GM12801 (cell line): Measurements from ENCODE around the gene MDFI.

ENCODE experiments used
- TF ChIP-seq, protein P1 (sequence below): IDR thresholded peaks from one replicate; pipeline ENCODE4 v1.5.1; 2011; ENCODE audit warnings: control low read depth; ENCODE audit not compliant: insufficient read length; ENCODE audit errors: extremely low read depth

MDFI gene

DNA sequence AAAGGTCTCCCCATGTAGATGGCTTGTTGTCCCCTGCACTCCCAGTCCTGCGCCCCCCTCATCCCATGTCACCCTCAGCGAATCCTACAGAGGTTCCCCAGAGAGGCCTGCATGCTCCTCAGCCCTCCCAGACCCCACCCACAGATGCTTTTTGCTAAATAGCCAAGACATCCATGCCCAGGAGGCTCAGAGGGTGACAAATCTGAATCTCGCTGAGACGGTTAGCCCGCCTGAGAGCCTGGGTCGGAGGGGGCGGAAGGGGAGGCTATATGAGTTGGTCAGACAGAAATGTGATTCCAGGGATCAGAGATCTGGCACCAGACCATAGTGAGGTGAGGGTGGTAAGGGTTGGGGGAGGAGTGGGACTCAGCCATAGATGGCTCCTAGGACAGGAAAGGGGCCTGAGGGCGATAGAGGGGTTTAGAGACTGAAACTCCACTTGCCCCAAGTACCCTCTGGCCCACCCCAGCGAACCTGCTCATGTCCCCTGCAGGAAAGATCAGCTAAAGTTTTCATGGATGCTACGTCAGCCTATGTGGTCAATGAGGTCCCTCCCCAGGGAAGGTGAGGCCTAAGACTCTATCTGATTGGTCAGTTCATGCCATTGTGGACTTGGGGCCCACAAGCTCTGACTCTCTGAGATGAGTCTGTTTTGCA lies 63.9 kb downstream of the MDFI start:
- TF ChIP-seq, protein P1, sequence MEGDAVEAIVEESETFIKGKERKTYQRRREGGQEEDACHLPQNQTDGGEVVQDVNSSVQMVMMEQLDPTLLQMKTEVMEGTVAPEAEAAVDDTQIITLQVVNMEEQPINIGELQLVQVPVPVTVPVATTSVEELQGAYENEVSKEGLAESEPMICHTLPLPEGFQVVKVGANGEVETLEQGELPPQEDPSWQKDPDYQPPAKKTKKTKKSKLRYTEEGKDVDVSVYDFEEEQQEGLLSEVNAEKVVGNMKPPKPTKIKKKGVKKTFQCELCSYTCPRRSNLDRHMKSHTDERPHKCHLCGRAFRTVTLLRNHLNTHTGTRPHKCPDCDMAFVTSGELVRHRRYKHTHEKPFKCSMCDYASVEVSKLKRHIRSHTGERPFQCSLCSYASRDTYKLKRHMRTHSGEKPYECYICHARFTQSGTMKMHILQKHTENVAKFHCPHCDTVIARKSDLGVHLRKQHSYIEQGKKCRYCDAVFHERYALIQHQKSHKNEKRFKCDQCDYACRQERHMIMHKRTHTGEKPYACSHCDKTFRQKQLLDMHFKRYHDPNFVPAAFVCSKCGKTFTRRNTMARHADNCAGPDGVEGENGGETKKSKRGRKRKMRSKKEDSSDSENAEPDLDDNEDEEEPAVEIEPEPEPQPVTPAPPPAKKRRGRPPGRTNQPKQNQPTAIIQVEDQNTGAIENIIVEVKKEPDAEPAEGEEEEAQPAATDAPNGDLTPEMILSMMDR, result no peak

DNA sequence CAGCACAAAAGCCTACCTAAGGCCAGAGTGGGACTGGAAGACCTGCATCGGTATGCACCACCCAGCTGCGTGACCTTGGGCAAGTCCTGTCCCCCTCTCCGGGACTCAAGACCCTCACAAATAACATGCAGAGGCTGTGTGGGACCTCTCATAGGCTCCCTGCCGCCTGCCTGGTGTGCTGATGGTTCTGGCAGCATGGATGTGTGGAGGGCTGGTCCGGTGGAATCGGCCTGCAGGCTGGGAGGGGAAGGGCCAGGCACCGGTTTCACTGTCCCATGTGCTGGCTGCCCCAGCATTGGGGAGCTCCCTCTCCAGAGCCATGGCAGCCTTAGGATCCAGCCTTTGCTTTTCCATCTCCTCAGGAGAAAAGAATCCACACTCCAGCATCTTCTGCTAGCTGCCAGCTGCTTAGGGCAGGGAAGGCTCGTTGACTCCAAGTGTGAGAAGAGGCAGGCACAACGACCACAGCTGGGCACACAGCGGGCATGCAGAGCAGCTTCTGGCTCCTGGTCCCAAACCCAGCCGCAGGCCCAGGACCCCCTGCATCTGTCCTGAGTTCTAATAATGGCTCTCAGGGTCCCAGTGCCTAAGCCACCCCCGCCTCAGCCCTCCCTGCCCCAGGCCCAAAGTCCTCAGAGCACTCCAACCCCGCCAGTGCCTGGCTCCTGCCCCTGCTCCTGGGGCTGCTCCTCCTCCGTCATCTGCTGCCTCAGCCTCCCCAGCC lies 64.7 kb downstream of the MDFI start:
- TF ChIP-seq, protein P1, result no peak
